ENCODE results near the gene RNF144A.

Gene RNF144A

DNA sequence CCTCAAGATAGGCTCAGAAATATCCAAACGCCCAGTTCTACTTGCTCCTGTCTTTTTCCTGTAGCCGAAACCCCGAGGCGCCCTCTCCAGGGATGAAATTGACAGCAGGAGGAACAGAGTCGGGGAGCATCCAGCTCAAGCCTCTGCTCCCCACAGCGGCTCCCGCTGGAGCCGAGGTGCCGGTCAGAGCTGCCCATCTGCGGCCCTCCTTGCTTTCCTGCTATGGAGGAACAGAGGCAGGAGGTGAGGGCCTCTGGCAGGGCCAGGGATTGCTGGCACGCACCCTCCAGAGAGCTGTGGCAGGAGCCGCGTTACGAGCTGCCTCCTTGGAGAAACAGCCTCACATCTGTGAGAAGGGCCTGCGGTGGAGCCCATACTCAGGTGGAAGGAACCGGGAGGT lies 172.1 kb downstream of the RNF144A start:
- no peak for DNase-seq (ENCODE audit: low read depth)

DNA sequence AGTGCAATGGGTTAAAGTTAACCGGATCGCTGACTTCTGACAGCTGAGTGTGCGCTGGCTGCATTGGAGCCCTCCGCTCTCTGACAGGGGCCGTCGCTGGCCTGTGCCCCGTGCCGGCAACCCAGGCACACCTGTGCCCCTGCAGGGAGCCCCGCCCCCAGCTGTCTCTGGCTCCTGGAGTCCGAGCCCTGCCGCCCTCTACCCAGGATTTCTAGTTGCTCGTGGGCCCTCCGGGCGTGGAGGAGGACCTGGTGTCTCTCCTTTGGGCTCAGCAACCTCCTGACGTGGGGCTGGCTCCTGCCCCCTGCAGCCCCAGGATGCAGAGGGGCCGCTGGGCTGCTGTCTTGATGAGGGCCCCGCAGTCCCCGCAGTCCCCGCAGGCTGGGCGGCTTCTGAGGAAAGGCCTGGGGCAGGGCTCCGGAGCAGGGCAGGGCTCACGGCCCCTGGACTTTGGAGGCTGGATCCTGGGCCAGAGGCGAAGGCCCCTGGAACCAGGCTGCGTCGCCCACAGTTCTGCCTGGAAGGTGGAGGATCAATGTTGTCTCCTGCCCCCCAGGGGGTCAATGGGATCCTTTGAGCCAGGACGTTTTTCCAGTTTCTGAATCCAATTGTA lies 172.8 kb downstream of the RNF144A start:
- DNase-seq (ENCODE audit: low read depth) = no peak

DNA sequence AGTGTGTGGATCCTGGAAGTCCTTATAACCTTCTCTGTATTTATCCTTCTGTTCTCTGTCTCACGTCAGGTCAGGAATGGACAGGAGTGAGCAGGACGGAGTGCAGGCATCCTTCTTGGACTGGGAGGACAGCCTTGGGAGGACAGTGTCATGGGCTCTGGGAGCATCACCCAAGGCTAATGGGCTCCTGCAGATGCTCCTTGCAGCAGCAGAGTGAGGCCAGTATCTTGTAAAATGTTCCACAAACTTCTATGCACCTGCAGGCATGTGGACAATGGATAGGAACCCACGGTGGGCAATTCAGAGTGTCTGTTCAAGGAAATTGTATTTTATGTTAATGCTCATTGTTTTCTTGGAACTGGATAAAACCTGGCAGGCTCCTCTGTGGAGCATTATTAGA lies 176.2 kb downstream of the RNF144A start:
- no peak for DNase-seq (ENCODE audit: low read depth)
